Smooth muscle cell (in vitro differentiated cells): ENCODE measurements around the gene AVPI1. TPM values are rescaled to one million over a fixed set of nuclear protein-coding genes. Genes with fewer than 3 reads are reported as not detected.
"Not testable (repeated sequence)": the region's sequence is repeated elsewhere in the genome, so short reads cannot be mapped to it uniquely, and the experiment has no call there.

Experiments used
- DNase-seq: peaks from one replicate; lab custom pipeline; 2025; ENCODE audit not compliant: unreplicated experiment; lab: John Stamatoyannopoulos, UW
- H2AFZ ChIP-seq: fragments of 200-600 bp; sonication (generic); 2 replicates; pipeline ENCODE4 v1.6.0; 2016; ENCODE audit warnings: antibody characterized with exemption, low read depth, mild to moderate bottlenecking
- H3F3A ChIP-seq: fragments of 200-600 bp; sonication (generic); 2 replicates; pipeline ENCODE4 v1.6.0; 2017; ENCODE audit warnings: antibody characterized with exemption, low read depth
- H3K27ac ChIP-seq: fragments of 200-600 bp; sonication (generic); 2 replicates; pipeline ENCODE4 v1.5.1; 2016; ENCODE audit warnings: low read depth, mild to moderate bottlenecking
- H3K27me3 ChIP-seq: fragments of 200-600 bp; sonication (generic); 2 replicates; pipeline ENCODE4 v1.6.1; 2016; ENCODE audit warnings: low read depth, mild to moderate bottlenecking
- H3K36me3 ChIP-seq: fragments of 200-600 bp; sonication (generic); 2 replicates; pipeline ENCODE4 v1.5.1; 2016; ENCODE audit warnings: low read depth
- H3K4me1 ChIP-seq: fragments of 200-600 bp; sonication (generic); 2 replicates; pipeline ENCODE4 v1.5.1; 2016; ENCODE audit warnings: low read depth
- H3K4me2 ChIP-seq: fragments of 200-600 bp; sonication (generic); 2 replicates; pipeline ENCODE4 v1.6.0; 2016; ENCODE audit warnings: mild to moderate bottlenecking
- H3K4me3 ChIP-seq: fragments of 200-600 bp; sonication (generic); 2 replicates; pipeline ENCODE4 v1.5.1; 2016; ENCODE audit warnings: mild to moderate bottlenecking
- H3K79me2 ChIP-seq: fragments of 200-600 bp; sonication (generic); 2 replicates; pipeline ENCODE4 v1.6.0; 2016; ENCODE audit warnings: low read depth, mild to moderate bottlenecking
- H3K9ac ChIP-seq: fragments of 200-600 bp; sonication (generic); 2 replicates; pipeline ENCODE4 v1.6.0; 2016; ENCODE audit warnings: low read depth
- H3K9me3 ChIP-seq: fragments of 200-600 bp; sonication (generic); replicated peaks from 2 replicates; pipeline ENCODE4 v1.5.1; 2016; ENCODE audit warnings: low read depth
- H4K20me1 ChIP-seq: fragments of 200-600 bp; sonication (generic); 2 replicates; pipeline ENCODE4 v1.6.0; 2016; ENCODE audit warnings: low read depth
- WGBS: methylation state at CpG from one replicate; pipeline ENCODE4 v1.1.7; 2016; ENCODE audit warnings: low lambda C conversion rate; 5-methylcytosine and 5-hydroxymethylcytosine counted together
- polyA plus RNA-seq: library from polyadenylated mRNA; unstranded; fragments of >200 nt; fragmentation: Nextera tagmentation; extraction: Ambion mirVana; gene quantifications from 2 replicates; pipeline ENCODE4 v1.2.1, GENCODE V29; 2016
- total RNA-seq: library from RNA; depleted of rRNA; stranded (reverse); fragments of >200 nt; gene quantifications from 2 replicates; pipeline ENCODE4 v1.2.3, GENCODE V29; 2014
- TF ChIP-seq, protein P1 (sequence below): fragments of 200-600 bp; sonication (generic); IDR thresholded peaks from 2 replicates; pipeline ENCODE4 v1.5.1; 2017; ENCODE audit warnings: borderline replicate concordance, mild to moderate bottlenecking, antibody characterized with exemption; ENCODE audit not compliant: insufficient read depth, poor library complexity, severe bottlenecking

AVPI1 gene
- total and polyA plus RNA-seq, 2 experiments from 2014 or later, result 23.8 to 32.5 TPM

DNA sequence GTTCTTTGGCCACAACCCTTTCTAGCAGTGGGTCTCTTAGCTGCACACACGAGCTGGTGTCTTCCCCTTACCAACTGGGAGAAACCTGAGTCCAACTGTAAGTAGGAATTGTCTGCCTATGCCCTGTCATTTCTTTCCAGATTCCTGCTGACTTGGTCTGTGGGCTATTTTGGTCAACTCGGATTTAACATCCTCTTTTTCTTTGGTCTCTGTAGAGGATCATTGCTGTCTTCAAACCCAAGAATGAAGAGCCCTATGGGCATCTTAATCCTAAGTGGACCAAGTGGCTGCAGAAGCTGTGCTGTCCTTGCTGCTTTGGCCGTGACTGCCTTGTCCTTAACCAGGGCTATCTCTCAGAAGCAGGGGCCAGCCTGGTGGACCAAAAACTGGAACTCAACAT is 36.3 kb downstream of the AVPI1 start:
- TF ChIP-seq, protein P1, sequence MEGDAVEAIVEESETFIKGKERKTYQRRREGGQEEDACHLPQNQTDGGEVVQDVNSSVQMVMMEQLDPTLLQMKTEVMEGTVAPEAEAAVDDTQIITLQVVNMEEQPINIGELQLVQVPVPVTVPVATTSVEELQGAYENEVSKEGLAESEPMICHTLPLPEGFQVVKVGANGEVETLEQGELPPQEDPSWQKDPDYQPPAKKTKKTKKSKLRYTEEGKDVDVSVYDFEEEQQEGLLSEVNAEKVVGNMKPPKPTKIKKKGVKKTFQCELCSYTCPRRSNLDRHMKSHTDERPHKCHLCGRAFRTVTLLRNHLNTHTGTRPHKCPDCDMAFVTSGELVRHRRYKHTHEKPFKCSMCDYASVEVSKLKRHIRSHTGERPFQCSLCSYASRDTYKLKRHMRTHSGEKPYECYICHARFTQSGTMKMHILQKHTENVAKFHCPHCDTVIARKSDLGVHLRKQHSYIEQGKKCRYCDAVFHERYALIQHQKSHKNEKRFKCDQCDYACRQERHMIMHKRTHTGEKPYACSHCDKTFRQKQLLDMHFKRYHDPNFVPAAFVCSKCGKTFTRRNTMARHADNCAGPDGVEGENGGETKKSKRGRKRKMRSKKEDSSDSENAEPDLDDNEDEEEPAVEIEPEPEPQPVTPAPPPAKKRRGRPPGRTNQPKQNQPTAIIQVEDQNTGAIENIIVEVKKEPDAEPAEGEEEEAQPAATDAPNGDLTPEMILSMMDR, result no peak
- no peak overlapping the region for H3K4me3 ChIP-seq

DNA sequence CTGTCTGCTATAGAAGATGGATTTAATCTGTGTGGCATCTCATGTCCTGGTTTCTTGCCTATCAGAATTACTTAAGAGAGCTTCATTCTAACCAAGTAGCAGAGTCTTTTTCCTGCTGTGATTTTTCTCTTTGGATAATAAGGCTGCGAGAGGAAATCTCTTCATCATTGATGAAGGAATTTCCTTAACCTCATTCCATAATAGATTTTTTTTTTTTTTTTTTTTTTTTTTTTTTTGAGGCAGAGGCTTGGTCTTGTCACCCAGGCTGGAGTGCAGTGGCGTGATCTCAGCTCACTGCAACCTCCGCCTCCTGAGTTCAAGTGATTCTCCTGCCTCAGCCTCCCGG is 37.7 kb downstream of the AVPI1 start:
- WGBS, result 76% methylated on average over 4 of the region's 4 CpGs
- peak overlapping the region; percentile 84 for H3K9ac ChIP-seq

More for the DNA sequence above, 36.3 kb downstream of the AVPI1 start:
- Histone ChIP-seq H3K9me3 (no peaks in the 10 kb centered on the region), H4K20me1 (no peaks in the 10 kb centered on the region), H3K4me1 (peaks cover 19% of the 10 kb centered on the region), H3K27ac (peak overlapping the region; percentile 96), H2AFZ (no peak overlapping the region), H3K9ac (peak overlapping the region; percentile 64), H3F3A (peaks cover 31% of the 10 kb centered on the region), H3K4me2 (no peak overlapping the region), H3K36me3 (peaks cover 17% of the 10 kb centered on the region), H3K27me3 (no peaks in the 10 kb centered on the region), H3K79me2 (peaks cover 43% of the 10 kb centered on the region)
- WGBS, result 94% methylated on average over 3 of the region's 3 CpGs
- no peak for DNase-seq

DNA sequence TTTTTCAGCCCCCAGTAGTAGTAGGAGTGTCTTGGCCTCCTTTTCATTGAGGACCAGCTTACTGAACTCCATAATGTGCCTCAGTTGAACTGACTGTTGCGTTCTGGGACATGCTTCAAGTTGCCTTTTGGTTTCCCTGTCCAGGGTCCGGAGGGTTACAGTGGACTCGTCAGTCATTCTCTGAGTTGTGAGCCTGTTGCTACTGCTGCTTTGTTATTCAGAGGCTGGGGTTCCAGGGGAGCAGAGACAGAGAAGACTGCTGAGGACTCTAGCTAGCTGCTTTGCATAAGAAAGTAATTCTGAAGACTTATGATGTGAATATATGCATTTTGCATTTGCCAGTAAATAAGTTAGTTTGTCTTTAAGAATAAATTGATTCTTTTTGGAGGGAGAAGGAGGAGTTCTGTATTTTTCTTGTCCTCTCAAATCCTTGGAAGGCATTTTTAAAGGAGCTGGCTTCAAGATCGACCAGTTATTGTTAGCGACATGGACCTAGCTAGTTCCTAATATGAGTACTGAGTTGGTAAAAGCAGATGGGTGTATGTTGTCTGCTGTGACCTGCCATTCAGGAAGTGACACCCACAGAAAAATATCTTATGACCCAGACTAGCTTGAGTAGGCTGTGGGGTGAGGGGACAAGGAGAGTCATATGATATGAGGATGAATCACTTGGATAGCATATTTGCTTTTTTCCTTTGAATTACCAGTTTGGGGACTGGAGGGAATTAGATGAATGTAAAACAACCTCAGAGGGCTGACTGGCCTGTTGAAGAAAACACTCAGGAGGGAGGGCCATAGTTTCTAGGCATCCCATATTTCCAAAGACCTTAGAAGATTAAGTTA is 38.3 kb downstream of the AVPI1 start:
- peaks cover 59% of the 10 kb centered on the region for H3K79me2 ChIP-seq

More for the DNA sequence above, 37.7 kb downstream of the AVPI1 start:
- peak overlapping the region; percentile 69 for H3K4me2 ChIP-seq
- not testable (repeated sequence) for H3K36me3 ChIP-seq, H3K4me3 ChIP-seq, H3K27me3 ChIP-seq, H2AFZ ChIP-seq, H3K9me3 ChIP-seq, DNase-seq, H4K20me1 ChIP-seq
- peaks cover 31% of the 10 kb centered on the region for H3F3A ChIP-seq
- peaks cover 19% of the 10 kb centered on the region for H3K4me1 ChIP-seq
- H3K79me2 ChIP-seq, result peaks cover 55% of the 10 kb centered on the region
- H3K27ac ChIP-seq, result peak overlapping the region; percentile 96

DNA sequence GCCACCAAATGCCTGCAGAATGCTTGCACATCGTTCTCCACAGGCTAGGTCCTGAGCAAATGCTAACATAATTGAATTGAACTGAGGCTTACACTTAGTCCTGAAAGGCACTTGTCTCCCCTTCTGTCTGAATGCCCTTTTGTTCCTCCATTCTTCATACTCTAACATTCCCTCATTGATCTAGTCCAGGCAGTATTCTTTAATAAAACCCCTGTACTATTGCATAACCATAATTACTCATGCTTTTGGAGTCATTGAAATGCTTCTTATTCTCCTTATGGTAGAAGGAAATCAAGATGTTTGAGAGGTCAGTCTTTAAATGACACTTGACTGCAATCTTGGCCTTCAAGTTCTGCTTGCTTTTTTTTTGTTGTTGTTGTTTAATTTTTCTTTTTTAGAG is 39.5 kb downstream of the AVPI1 start:
- peaks cover 6% of the 10 kb centered on the region for H4K20me1 ChIP-seq
- no peaks in the 10 kb centered on the region for H3K27me3 ChIP-seq
- peaks cover 19% of the 10 kb centered on the region for H3K4me1 ChIP-seq
- H3K4me2 ChIP-seq, result peak overlapping the region; percentile 69
- DNase-seq, result no peak
- H3K27ac ChIP-seq, result peak overlapping the region; percentile 96
- H3K79me2 ChIP-seq, result peaks cover 70% of the 10 kb centered on the region
- WGBS, result 88% methylated on average over 1 of the region's 1 CpG
- H3K36me3 ChIP-seq, result peaks cover 2% of the 10 kb centered on the region
- no peak overlapping the region for H3K4me3 ChIP-seq
- no peaks in the 10 kb centered on the region for H3K9me3 ChIP-seq
- H3K9ac ChIP-seq, result no peak overlapping the region
- TF ChIP-seq, protein P1, result no peak
- no peak overlapping the region for H2AFZ ChIP-seq
- H3F3A ChIP-seq, result peaks cover 31% of the 10 kb centered on the region

More for the DNA sequence above, 38.3 kb downstream of the AVPI1 start:
- Histone ChIP-seq H3K36me3 (peaks cover 4% of the 10 kb centered on the region), H2AFZ (no peak overlapping the region), H3K4me1 (peaks cover 19% of the 10 kb centered on the region), H3K4me2 (peak overlapping the region; percentile 69), H3K4me3 (no peak overlapping the region), H4K20me1 (no peaks in the 10 kb centered on the region), H3K27ac (peak overlapping the region; percentile 96), H3K27me3 (no peaks in the 10 kb centered on the region), H3K9ac (peak overlapping the region; percentile 84), H3F3A (peaks cover 31% of the 10 kb centered on the region), H3K9me3 (no peaks in the 10 kb centered on the region)
- no peak for DNase-seq
- TF ChIP-seq, protein P1, result no peak
- 53% methylated on average over 5 of the region's 5 CpGs for WGBS
